Activated CD8-positive, alpha-beta memory T cell treated with anti-CD3 and anti-CD28 coated beads for 4 hours (primary cell): ENCODE data around the gene ATF6.
A peak's percentile ranks its signal among the peaks of the same experiment; 100 is the strongest.

Experiments
- DNase-seq, 2 donors: peaks; one replicate each; pipeline ENCODE4 v3.0.0-alpha.2; 2020; ENCODE audit warnings: low read depth in 2 of 2

Gene ATF6

DNA sequence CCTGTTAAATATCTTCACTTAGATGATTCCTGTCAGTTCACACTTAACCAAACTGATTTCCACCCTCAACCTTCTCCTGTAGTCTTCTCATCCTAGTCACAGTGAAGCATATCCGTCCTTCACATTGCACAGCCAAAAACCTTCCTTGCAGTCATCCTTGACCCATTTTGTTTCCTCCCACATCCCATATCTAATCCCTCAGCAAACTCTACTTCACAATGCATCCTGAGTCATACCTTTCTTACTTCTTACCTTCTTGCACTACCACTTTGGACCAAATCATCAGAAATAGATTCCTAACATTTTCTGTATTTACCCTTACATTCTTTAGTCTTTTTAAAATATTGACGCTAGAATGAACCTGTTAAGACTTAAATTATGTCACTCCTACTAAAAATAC is 170.7 kb downstream of the ATF6 start:
- no peak for DNase-seq

DNA sequence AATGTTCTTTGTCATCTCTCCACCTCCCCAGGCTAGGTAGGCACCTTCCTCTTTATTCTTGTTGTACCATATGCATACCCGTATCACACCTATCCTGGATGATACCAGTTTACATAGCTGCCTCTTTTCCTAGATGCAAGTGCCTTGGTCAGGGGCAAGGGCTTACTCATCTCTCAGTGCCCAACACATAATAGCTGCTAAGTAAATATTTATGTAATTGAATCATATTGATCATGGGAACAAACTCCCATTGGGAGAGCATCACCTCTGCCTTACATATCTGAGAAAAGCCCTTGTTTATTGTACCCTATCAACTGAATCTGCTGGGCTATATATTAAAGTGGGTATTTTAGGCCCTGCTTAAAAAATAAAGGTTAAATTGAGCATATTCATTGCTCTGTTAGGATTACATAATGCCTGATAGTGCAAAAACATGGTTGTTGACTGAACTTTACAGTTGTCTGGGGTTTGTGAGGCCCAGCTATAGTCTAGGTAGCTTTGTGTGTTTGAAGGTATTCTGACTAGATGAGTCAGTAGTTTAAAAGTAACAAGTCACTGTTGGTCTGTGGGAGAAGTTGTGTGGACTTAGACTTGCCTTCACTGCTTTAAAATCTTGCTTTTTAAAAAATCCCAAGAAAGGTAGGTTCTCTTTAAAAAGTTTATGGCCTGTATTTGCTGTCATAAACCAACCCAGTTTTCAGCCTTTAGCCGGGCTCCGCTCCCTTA is 174.9 kb downstream of the ATF6 start:
- no peak for DNase-seq

DNA sequence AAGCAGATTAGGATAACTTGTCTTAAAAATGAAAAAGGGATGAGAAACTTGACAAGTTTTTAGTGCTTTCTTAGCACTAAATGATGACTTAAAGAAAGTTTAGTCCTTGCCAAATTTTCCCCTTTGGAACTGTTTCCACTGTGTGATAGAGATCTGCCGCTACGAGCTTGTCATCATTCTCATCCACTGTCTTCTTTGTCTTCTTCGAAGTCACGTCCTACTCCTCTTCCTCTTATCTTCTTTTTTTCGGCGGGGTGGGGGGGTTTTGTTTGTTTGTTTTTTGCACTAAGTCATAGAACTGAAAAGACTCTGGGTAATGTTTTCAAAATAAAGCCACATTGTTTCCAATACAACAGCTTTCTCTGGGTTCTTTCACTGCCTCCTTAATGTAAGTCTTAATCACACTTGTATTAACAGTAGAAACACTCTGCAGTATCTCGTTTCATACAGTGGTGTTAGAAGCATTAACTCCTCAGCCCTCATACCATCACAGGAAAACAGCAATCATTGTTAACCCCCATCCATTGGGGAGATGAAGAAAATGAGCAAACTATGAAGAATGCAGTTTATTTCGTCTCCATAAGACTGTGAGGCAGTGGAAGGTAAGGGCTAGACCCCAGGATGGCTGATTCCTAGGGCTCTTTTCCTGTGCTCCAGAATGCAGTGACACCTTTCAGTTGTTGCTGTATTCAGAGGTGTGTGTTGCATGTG is 175.8 kb downstream of the ATF6 start:
- no peak for DNase-seq

DNA sequence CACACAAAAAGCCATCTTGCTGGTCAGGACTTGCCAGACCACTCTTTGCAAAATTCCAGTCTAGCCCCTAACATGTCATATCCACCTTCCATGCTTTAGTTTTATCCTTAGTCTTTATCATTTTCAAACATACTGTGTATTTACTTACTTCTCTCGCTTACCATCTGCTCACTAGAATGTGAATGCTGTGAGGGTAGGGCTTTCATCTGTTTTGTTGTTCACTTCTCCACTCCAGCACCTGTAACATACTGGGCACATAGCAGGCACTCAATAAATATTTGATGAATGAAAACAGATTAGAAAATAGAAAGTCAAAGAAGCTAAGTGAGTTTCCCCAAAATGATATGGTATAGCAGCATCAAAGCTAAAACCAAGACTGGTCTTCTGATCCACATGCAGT is 177.6 kb downstream of the ATF6 start:
- DNase-seq = no peak

DNA sequence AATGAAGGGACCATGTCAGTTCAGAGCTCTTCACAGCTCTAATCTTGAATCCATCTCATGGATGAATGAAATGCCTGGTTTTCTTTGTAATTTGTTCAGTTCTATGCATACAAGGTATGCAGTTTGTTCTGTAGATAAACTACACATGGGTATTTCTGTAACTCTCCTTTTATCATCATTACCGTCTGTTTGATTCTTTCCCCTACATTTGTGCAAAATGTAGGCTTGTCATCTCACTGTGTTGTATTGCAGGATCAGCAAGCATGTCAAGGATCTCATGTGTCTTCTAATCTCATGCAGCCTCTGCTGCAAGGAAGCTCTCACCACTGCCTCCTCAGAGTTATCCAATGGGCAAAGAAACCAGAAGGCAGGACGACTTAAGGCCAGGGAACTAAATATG is 178.3 kb downstream of the ATF6 start:
- no peak for DNase-seq

DNA sequence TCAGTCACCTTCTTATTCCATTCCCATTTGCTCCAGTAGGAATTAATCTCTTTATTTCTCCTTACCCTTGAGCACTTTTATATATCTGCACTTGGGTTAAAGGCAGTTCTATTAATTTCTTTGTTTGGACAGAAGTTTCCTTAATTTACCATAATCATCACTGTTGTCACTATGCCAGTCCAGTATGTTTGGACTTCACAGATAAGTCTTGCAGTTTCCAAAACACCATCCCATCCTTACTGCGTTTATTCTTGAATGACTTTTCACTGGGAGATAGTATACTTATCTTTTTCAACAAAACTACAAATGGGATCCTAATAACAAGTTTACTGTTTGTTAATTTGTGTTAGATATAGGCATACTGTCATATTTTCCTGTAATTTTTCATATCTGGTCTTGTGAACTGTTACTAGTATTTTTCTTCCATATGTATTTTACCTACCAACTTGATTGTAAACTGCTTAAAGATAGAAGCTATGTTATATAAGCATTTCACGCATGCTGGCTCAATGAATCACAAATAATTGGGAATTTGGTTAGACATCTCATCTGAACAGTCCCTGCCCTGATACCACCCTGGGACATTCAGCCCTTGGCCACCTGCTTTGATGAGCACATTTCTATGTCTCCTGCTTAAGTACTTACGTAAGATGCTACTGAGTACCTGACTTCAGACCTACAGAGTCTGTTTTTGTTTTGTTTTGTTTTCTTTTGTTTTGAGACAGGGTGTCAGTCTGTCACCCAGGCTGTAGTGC is 179.4 kb downstream of the ATF6 start:
- no peak for DNase-seq

DNA sequence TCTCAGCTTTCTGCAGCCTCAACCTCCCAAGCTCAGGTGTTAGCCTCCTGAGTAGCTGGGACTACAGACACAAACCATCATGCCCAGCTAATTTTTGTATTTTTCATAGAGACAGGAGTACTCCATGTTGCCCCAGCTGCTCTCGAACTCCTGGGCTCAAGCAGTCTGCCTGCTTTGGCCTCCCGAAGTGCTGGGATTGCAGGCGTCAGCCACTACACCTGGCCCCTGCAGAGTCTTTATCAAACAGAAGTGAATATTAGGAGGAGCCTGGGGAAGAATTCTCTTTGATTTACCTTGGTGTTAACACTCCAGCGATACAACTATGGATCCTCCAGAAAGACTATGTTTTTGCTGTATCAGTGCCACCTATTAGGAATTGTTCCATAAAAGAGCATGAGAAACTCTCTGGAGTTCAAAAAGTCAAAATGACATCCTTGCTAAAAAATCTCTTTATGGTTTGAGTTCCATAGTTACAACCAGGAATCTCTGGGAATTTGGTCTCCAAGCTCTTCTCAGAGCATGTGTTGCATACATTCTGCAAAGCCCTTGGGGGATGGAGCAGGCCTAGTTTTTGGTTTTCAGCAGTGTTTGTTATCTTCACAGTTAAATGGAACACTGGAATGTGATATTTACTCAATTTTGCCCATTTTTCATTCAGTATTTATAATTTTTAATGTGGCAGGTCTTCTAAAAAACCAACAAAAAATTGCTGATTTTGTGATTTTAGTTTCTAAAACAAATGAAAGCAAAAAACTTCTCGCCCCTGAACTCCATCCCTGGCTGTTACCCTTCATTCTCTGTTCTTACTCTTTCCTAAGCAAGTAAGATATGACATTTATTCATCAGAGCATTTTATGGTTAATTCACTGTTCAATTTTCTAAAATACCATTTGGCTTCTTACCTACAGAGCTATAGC is 180.2 kb downstream of the ATF6 start:
- no peak for DNase-seq

DNA sequence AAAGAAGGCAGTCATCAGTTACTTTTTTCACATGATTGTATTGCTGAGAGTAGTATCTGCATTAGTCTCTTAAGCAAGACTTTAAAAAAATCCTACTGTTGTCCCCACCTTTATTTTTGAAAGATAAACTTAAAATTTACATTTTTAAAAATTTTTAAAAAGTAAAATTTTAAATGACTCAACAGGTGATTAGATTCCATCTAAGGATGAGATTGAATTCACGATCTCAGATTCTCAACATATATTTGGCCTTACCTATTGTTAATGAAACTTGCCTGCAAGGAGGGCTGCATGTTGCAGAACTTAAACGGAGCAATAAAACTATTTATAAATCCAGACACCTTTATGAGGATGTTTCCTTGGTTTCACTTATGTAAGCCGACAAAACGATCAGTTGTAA is 182.3 kb downstream of the ATF6 start:
- DNase-seq = no peak

DNA sequence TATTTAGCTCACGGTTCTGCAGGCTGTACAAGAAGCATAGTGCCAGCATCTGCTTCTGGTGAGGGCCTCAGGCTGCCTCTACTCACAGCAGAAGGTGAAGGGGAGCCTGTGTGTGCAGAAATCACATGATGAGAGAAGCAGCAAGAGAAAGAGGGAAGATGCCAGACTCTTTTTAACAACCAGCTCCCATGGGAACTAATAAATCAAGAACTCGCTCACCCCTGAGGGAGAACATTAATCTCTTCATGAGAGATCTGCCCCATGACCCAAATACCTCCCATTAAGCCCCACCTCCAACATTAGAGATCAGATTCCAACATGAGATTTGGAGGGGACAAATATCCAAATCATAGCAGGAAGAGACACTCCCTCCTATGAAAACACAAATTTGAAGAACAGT is 183.4 kb downstream of the ATF6 start:
- no peak for DNase-seq

DNA sequence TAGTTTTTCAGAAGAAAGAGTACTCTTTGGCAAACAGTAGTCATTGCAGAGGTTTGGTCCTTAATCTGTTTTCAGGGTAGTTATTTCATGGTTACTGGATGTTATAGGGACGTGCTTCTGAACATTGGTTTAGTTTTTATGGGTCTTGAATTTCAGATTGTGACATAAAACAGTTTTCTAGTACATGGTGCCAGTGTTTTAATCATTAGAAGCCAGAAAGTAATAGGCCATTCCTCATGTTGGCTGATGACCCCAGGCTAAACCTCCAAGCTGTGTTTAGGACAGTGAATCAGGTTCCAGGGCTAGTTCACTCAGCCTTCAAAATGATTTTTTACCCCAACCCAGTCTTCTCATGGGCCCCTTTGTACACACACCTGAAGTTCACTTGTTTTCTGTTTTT is 184.3 kb downstream of the ATF6 start:
- DNase-seq = no peak

DNA sequence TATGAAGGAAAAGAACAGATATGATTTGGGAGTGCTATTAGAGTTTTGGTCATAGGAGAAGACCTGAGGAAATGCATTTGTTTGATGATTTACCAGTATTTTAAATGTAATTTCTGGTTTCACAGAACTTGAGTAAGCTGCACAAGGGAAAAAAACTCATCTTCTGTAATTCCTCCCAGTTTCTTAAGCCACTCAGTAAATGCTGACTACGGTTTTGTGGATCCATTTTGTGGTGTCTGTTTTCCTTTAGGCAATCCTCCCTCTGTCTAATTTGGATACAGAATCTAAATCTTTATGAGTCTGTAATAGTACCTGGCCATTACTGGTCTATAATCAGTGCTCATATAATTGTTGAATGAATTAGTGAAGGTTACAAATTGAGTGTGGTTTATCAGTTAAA is 185.5 kb downstream of the ATF6 start:
- no peak for DNase-seq

DNA sequence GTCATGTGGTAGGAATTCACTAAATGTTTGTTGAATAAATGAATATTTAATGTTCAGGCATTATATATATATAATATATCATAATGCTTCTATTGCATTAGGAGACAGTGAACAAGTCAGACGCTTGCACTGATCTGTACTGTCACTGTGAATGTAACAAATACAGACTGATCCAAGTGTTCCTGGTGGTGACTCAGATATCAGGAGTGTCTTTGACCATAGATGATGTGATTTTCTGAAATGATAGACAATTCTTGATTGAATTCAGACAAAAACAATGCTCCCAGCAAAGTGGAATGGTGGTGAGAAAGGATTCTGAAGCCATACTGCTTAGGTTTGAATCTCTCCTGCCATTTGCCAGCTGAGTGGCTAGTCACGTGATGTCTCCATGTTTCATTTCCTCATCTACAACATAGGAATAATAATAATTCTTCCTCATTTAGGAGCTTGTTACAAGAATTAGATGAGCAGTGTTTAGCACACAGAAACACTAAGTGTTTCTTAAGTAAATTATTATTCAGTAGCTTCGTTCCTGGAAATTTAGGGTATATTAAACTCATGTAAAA is 186.6 kb downstream of the ATF6 start:
- DNase-seq = no peak

DNA sequence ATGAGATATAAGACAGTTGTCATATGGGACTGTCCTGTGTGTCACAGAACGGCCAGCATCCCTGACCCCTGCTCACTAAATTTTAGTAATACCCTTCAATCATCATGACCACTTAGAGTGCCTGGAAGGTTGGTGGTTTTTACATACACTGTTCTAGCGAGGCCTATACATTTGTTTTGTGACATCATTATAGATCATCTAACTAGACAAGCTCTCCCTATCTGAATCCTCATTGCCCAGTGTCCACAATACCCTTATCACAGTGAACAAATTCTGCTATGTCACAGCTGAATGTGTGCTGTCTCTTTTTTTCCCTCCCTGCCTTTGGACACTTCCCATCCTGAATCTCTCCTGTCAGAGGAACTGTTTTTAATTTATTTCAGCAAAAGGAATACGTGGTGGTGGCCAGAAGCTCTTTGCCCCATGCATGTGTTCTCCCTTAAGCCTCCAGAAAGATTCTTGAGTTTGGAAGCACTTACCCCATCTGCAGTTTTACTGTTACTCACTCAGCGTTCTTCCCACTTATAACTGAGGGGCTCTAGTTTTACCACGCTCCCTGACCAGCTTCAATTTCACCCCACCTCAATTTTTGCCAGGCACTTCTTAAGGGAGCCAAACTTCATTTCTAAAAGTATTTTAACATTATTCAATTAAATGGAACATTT is 187.3 kb downstream of the ATF6 start:
- DNase-seq = no peak

DNA sequence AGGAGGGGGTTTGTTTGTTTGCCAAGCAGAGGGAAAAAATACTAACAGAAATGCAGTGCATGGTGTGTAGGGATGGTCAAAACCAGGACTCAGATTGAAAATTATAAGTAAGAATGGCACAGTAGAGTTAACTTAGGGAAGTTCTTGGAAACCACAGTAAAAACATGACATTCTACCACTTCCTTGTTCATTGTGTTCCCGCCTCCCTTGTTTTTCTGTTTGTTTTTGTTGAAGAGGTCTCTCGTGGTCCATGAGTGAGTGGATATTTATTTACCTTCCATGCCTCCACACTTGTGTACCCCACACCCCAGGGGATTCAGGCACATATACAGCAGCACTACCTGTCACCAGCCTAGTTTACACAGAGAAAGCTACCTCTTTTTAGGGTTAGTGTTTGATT is 187.9 kb downstream of the ATF6 start:
- no peak for DNase-seq

DNA sequence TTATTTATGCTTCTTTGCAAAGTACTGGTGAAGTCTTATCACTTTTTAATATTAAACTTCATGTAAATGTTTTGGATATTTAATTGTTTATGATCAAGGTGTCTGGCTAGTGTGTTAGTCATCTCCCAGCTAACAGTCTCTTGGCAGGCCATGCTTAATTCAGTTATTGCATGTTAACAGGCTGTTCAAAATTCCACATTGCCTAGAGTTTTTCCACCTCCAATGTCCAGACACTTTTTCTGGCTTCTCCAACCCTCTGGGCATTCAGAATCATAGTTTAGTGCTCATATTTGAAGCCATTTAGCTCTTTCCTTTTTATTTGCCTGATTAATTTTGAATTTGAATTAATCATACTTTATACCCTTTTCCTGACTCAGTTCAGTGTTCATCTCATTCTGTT is 188.3 kb downstream of the ATF6 start:
- no peak for DNase-seq

DNA sequence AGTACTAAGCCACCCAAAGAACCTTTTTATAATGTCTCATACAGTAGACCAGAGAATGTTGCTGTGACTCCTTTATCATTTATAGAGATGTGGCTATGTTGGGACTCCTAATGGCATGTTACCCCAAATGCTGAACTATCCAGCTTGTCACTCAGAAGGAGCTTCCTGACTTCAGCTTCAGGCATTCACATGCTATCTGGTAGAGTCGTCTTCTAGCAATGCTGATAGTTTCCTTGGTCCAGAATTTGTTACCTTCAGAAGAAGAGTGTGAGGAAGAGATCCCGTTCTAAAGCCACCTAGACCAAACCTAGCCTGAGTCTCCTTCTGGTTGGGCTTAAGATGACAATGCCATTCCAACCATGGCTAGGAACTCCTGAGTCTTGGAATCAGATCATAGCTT is 189.5 kb downstream of the ATF6 start:
- no peak for DNase-seq

DNA sequence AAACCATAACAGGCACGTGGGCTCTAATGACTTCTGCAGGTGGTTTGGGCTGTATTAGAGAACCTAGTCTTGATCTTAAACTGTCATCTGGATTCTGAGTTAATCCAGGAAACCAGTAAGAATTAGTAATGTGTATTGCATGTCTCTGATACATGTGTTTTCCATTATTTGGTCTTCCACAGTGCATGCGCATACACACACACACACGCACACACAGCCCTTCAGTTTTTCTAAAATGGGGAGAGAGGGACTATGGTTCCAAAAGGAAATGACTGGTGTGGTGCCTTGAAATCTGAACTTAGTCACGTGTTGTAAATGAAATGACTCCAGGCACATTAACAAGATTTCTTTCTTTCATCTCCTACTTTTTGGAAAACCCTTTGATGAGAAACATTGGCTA is 190.0 kb downstream of the ATF6 start:
- no peak for DNase-seq

DNA sequence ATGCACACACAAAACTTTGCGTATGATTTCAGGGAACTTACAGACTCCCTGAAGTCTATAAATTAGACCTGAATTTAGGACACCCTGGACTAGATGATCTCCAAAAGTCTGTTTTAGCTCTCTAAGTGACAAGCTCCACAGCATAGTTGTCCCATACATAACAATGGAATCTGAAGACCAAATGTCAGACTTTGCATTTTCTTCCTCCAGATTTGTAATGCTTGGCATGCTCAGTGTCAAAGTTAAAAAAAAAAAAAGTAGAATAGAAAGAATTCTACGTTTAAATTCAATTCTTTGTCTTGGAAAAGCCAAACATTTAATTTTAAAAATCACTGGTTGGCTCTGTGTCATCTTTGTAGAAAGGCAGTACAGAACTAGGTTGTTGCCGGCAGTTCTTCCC is 190.8 kb downstream of the ATF6 start:
- no peak for DNase-seq

DNA sequence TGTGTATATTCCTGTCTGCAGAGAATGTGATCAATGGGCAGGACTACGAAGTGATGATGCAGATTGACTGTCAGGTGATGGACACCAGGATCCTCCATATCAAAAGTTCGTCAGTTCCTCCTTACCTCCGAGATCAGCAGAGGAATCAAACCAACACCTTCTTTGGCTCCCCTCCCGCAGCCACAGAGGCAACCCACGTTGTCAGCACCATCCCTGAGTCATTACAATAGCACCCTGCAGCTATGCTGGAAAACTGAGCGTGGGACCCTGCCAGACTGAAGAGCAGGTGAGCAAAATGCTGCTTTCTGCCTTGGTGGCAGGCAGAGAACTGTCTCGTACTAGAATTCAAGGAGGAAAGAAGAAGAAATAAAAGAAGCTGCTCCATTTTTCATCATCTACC is 192.3 kb downstream of the ATF6 start:
- DNase-seq = no peak

DNA sequence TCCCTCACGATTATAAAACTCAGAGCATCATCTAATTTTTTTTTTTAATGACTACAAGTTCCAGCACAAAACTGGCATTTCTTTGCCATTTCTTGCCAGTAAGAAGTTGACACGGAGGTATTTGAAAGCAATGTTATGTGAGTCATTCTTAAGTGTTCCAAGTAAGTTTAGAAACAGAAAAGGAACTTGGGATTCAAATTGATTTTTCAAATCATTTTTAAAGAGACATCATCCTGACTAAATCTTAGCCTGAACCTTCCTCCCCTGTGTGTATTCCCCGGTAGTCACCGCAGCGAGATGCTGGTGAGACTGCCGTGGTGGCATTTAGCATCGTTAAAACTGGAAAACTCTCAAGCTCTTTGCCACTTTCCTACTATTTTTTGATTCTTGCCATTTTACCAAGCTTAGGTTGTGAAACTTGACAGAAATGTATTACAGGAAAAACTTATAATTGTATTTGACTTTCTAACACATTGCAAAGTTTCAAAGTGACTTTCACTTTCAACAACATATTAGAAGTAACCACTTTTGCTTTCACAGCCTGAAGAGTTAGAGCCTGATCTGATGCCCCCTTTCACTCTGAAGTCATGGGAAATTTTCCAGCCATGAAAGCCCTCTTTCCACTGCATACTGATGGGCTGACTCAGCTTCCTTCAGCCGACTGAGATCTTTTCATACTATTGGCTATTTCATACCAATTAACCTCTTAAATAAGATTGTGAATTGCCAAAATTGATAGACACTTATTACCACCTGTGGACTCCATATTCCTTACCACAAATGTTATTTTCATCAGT is 196.2 kb downstream of the ATF6 start:
- peak in 1 of 2 donors; percentile 10 for DNase-seq
